OCI-LY1 (cell line): Measurements from ENCODE around the gene ZNF407.

Source experiments
- CTCF ChIP-seq: fragments of 200-600 bp; sonication (generic), shearing (Covaris generic); IDR thresholded peaks from 2 replicates; pipeline ENCODE4 v1.5.1; 2017; ENCODE audit warnings: mild to moderate bottlenecking, antibody characterized with exemption, low read length, moderate library complexity, mixed read lengths
- EZH2 ChIP-seq: fragments of 200-600 bp; sonication (generic), shearing (Covaris generic); IDR thresholded peaks from 2 replicates; pipeline ENCODE4 v1.8.0; 2017; ENCODE audit warnings: borderline replicate concordance, mixed run types, mild to moderate bottlenecking, antibody characterized with exemption, low read length, moderate library complexity, mixed read lengths

GRCh38 chr18:74694436-74694835 is 96.8 kb downstream of the ZNF407 start:
- TF ChIP-seq CTCF (no peak), EZH2 (no peak)
